KMS-11 (cell line): Measurements from ENCODE around the gene ASB5.

Experiments
- H2AFZ ChIP-seq: fragments of 200-600 bp; sonication (generic); 2 replicates; pipeline ENCODE4 v1.6.1; 2016; ENCODE audit warnings: antibody characterized with exemption, mixed run types, low read depth
- H3K27ac ChIP-seq: fragments of 200-600 bp; sonication (generic); 2 replicates; pipeline ENCODE4 v1.6.1; 2016; ENCODE audit warnings: mild to moderate bottlenecking, mixed run types
- H3K27me3 ChIP-seq: fragments of 200-600 bp; sonication (generic); 2 replicates; pipeline ENCODE4 v1.6.1; 2017; ENCODE audit warnings: mild to moderate bottlenecking, low read depth, mixed run types, moderate library complexity; ENCODE audit not compliant: insufficient read depth
- H3K36me3 ChIP-seq: fragments of 200-600 bp; sonication (generic); 2 replicates; pipeline ENCODE4 v1.6.1; 2017; ENCODE audit warnings: mild to moderate bottlenecking, mixed run types; ENCODE audit not compliant: insufficient read depth
- H3K4me1 ChIP-seq: fragments of 200-600 bp; sonication (generic); 2 replicates; pipeline ENCODE4 v1.6.1; 2016; ENCODE audit warnings: mild to moderate bottlenecking, low read depth, mixed run types; ENCODE audit not compliant: poor library complexity, severe bottlenecking
- H3K4me2 ChIP-seq: fragments of 200-600 bp; sonication (generic); 2 replicates; pipeline ENCODE4 v1.7.0; 2016; ENCODE audit warnings: mild to moderate bottlenecking, mixed run types
- H3K4me3 ChIP-seq: fragments of 200-600 bp; sonication (generic); IDR thresholded peaks from 2 replicates; pipeline ENCODE4 v1.6.1; 2017; ENCODE audit warnings: low read depth, low read length, mixed read lengths; ENCODE audit not compliant: insufficient read depth
- H3K79me2 ChIP-seq: fragments of 200-600 bp; sonication (generic); 2 replicates; pipeline ENCODE4 v1.6.1; 2016; ENCODE audit warnings: low read depth, mixed run types; ENCODE audit not compliant: insufficient read depth
- H3K9ac ChIP-seq: fragments of 200-600 bp; sonication (generic); 2 replicates; pipeline ENCODE4 v1.6.1; 2016; ENCODE audit warnings: mild to moderate bottlenecking, mixed run types
- H4K20me1 ChIP-seq: fragments of 200-600 bp; sonication (generic); 2 replicates; pipeline ENCODE4 v1.6.1; 2016; ENCODE audit warnings: mild to moderate bottlenecking, mixed run types; ENCODE audit not compliant: insufficient read depth
- TF ChIP-seq, protein P1 (sequence below): fragments of 200-600 bp; sonication (generic); conservative IDR thresholded peaks from 2 replicates; pipeline ENCODE4 v1.6.1; 2017; ENCODE audit warnings: low read depth, mild to moderate bottlenecking, antibody characterized with exemption, low read length, moderate library complexity, mixed read lengths

Gene ASB5, protein sequence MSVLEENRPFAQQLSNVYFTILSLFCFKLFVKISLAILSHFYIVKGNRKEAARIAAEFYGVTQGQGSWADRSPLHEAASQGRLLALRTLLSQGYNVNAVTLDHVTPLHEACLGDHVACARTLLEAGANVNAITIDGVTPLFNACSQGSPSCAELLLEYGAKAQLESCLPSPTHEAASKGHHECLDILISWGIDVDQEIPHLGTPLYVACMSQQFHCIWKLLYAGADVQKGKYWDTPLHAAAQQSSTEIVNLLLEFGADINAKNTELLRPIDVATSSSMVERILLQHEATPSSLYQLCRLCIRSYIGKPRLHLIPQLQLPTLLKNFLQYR

DNA sequence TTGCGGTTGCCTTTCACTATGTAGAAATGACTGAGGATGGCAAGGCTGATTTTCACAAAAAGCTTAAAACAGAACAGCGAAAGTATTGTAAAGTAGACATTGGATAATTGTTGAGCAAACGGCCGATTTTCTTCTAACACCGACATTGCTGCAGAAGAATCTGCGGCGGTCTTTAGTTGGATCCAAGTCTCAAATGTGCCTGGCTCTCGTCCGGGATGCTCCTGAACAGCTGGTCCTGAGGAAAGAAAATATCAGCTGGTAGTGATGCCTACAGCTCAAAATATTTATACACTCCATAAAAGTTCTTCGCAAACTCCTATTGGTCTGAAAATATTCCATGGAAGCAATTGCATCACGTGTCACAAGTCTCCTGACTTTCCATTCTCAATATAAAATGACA lies at the start of gene ASB5:
Gene ASB5 (minus strand): TSS at position 260 of the 400 bp plus-strand sequence. CDS start 114 bp downstream, at position 146.
- H2AFZ ChIP-seq = no peak within 1 kb of the TSS
- H3K4me2 ChIP-seq = no peak within 1 kb of the TSS

DNA sequence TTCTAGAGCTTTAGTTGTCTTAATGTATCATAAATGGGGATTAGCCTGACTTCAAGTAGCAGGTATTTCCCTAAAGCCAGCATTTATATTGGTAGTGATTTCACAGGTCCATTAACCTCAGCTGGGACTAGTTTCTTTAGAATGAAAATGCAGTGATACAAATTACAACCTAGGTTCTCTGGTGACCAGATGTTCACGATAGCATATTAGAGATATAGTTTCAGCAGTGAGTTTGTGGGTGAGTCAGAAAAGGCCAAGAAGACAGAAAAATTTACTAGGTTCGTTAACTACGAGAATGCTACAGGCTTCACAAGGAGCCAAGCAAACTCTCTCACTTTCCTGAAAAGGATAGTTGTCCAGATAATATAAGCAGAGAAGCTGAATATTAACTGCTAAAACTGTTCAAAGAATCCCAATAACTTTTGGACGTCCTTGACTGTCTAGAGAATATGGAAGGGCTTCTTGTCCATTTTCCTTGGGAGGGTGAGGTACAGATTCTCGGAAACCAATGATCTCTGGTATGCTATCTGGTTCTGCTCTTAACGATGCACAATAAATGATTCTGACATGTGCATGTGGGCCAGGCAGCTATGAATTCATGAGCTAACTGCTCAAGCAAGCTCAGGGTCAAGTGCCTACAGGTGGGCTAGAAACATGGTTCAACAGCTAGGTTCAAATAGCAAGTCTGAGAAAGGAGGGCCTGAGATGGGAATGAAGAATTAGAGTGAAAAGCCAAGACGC lies 44.7 kb upstream of the ASB5 start:
- no peak overlapping the region for H3K9ac ChIP-seq
- TF ChIP-seq, protein P1, sequence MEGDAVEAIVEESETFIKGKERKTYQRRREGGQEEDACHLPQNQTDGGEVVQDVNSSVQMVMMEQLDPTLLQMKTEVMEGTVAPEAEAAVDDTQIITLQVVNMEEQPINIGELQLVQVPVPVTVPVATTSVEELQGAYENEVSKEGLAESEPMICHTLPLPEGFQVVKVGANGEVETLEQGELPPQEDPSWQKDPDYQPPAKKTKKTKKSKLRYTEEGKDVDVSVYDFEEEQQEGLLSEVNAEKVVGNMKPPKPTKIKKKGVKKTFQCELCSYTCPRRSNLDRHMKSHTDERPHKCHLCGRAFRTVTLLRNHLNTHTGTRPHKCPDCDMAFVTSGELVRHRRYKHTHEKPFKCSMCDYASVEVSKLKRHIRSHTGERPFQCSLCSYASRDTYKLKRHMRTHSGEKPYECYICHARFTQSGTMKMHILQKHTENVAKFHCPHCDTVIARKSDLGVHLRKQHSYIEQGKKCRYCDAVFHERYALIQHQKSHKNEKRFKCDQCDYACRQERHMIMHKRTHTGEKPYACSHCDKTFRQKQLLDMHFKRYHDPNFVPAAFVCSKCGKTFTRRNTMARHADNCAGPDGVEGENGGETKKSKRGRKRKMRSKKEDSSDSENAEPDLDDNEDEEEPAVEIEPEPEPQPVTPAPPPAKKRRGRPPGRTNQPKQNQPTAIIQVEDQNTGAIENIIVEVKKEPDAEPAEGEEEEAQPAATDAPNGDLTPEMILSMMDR = no peak
- no peak overlapping the region for H3K27ac ChIP-seq
- H3K27me3 ChIP-seq = no peaks in the 10 kb centered on the region; the same call in 1 of the 2 replicates
- H3K79me2 ChIP-seq = no peaks in the 10 kb centered on the region
- H3K4me3 ChIP-seq = no peak overlapping the region
- peaks cover 24% of the 10 kb centered on the region for H3K4me1 ChIP-seq
- H3K36me3 ChIP-seq = no peaks in the 10 kb centered on the region
- no peak overlapping the region for H3K4me2 ChIP-seq
- no peaks in the 10 kb centered on the region for H4K20me1 ChIP-seq
- H2AFZ ChIP-seq = no peak overlapping the region

More for the DNA sequence above, at the start of gene ASB5:
- Histone ChIP-seq H3K9ac (no peak within 1 kb of the TSS), H3K27me3 (no peaks in the 10 kb centered on the region), H3K4me1 (no peaks in the 10 kb centered on the region), H3K27ac (no peak within 1 kb of the TSS), H3K79me2 (no peaks in the 10 kb centered on the region), H3K4me3 (no peak within 1 kb of the TSS), H4K20me1 (no peaks in the 10 kb centered on the region), H3K36me3 (no peaks in the 10 kb centered on the region)
- TF ChIP-seq, protein P1 = no peak

DNA sequence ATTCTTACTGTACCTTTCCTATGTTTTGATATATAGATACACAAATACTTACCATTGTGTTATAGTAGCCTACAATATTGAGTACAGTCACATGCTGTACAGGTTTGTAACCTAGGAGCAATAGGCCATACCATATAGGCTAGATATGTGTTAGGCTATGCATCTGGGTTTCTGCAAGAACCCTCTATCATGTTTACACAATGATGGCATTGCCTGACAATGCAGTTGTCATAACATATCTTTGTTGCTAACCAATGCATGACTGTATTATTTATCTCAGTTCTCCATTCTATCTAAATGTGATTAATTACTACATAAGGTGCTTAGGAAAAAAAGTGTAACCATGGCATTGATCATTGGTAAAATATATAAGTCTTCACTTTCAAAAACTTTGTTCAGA lies 40.8 kb upstream of the ASB5 start:
- Histone ChIP-seq H3K4me1 (peaks cover 36% of the 10 kb centered on the region), H3K4me2 (peak overlapping the region; percentile 40), H3K9ac (no peak overlapping the region), H4K20me1 (no peaks in the 10 kb centered on the region), H2AFZ (no peak overlapping the region), H3K4me3 (no peak overlapping the region), H3K27me3 (no peaks in the 10 kb centered on the region; the same call in 1 of the 2 replicates), H3K79me2 (no peaks in the 10 kb centered on the region), H3K36me3 (no peaks in the 10 kb centered on the region), H3K27ac (no peak overlapping the region)
- TF ChIP-seq, protein P1 = no peak

DNA sequence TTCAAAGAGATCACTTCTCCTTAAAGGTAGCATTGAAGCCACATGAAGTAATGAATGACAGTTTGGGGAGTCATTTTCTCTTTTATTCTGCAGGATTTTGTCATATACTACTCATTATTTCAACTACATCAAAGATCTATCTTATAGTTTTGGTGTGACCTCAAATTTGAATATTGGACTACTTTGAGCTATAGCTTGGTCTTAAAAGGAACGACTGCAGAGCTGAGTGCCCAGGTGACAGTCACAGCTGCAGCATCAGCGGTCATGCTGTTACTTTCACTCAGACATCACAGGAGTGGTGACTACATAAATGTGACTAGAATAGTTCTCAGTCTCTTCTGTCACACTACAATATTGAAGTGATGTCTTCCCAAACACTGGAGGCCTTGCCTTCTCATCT lies 40.0 kb upstream of the ASB5 start:
- Histone ChIP-seq H3K27me3 (no peaks in the 10 kb centered on the region; the same call in 1 of the 2 replicates), H3K36me3 (no peaks in the 10 kb centered on the region), H3K79me2 (no peaks in the 10 kb centered on the region), H3K4me1 (peaks cover 36% of the 10 kb centered on the region), H3K27ac (no peak overlapping the region), H3K9ac (no peak overlapping the region), H4K20me1 (no peaks in the 10 kb centered on the region), H3K4me3 (no peak overlapping the region), H3K4me2 (peak overlapping the region; percentile 40), H2AFZ (no peak overlapping the region)
- TF ChIP-seq, protein P1 = no peak
